SK-N-MC (cell line): Measurements from ENCODE around the gene NPAS4.
"Not testable (repeated sequence)": the region's sequence is repeated elsewhere in the genome, so short reads cannot be mapped to it uniquely, and the experiment has no call there.

ENCODE experiments used
- EZH2 ChIP-seq: fragments of 200-600 bp; sonication (generic); IDR thresholded peaks from one replicate; pipeline ENCODE4 v1.6.1; 2017; ENCODE audit warnings: antibody characterized with exemption
- FOXP2 ChIP-seq: optimal IDR thresholded peaks from 2 replicates; pipeline ENCODE3; 2011; ENCODE audit warnings: mild to moderate bottlenecking, moderate library complexity; ENCODE audit not compliant: insufficient read depth; ENCODE audit errors: extremely low read length, control extremely low read depth
- POLR2AphosphoS5 ChIP-seq: IDR thresholded peaks from 2 replicates; pipeline ENCODE4 v1.6.1; 2012; ENCODE audit warnings: mild to moderate bottlenecking, low read depth, low read length, borderline replicate concordance

GRCh38 chr11:66431871-66432329, 11.1 kb downstream of the NPAS4 start:
- TF ChIP-seq EZH2, POLR2AphosphoS5, FOXP2: not testable (repeated sequence)
